RWPE1 (cell line): ENCODE data around the gene CCNY.

Experiments used
- CTCF ChIA-PET: fragments of 350-600 bp; sonication (Branson Sonifier 250); formaldehyde crosslinking; extraction: SDS; loops from one replicate; lab custom pipeline; 2021; lab: Yijun Ruan, JAX
- POLR2A ChIA-PET: fragments of 400-600 bp; formaldehyde crosslinking; extraction: SDS; loops from one replicate; lab custom pipeline; 2020; ENCODE audit warnings: antibody characterized with exemption; ENCODE audit not compliant: low non-redundant PET; lab: Yijun Ruan, JAX
- DNase-seq: peaks from one replicate; pipeline ENCODE4 v3.0.0; 2012; ENCODE audit warnings: low spot score
- H3K27ac ChIP-seq: fragments of 450-650 bp; 2 replicates; pipeline ENCODE4 v1.5.1; 2017
- CTCF ChIP-seq: fragments of 450-650 bp; conservative IDR thresholded peaks from 2 replicates; pipeline ENCODE4 v1.5.1; 2017; ENCODE audit warnings: low read depth, mild to moderate bottlenecking

Gene CCNY

DNA sequence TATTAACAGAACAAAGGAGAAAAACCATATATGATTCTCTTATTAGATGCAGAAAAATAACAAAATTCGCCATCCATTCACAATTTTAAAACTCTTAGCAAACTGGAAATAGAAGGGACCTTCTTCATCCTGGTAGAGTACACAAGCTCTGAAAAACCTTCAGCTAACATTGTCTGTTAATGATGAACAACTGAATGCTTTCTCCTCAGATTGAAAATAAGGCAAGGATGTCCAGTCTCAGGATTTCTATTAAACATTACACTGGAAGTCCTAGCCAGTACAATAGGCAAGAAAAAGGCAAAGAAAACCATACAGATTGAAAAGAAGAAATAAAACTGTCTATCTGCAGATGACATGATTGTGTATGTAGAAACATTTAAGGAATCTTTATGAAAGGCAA lies 16.0 kb upstream of the CCNY start:
- TF ChIP-seq CTCF: no peak
- CTCF ChIA-PET: no interaction called here
- POLR2A ChIA-PET: no interaction called here
- H3K27ac ChIP-seq: no peak overlapping the region
- DNase-seq: no peak

DNA sequence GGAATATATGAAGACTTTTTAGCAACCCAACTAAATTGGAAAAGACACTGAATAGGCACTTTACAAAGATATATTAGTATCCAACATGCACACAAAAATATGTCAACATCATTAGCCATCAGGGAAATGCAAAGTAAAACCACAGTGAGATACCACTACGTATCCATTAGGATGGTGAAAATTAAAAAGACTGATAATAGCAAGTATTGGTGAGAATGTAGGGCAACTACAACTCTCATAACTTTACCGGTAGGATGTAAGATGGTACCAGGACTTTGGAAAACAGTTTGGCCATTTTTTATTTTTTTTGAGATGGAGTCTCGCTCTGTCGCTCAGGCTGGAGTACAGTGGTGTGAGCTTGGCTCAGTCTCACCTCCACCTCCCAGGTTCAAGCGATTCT lies 13.7 kb upstream of the CCNY start:
- DNase-seq: no peak
- no peak overlapping the region for H3K27ac ChIP-seq
- CTCF ChIA-PET: interaction anchor here (0.6 to 0.7 kb wide), 2 partner anchors 72 to 239 kb away, joined by 4 to 11 read pairs; no protein-coding TSS in a partner anchor
- TF ChIP-seq CTCF: no peak
- POLR2A ChIA-PET: no interaction called here

DNA sequence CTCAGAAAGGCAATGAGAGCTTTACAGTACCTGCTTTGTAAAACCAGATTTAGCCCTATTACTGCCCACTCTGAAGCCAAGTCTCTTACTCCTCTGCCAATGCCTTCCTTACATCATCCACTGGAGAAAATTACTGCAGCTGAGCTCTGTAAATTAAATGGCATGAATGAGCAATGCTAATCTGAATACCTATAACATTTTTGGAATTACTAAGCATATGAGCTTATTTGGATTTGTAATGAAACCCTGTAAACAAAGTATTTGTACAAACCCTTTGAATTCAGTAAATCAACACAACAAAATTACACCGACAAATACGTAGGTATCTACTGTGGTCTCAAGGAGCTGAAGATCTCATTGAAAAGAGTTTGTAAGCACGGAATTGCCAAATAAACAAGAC lies 12.1 kb upstream of the CCNY start:
- DNase-seq: no peak
- no peak overlapping the region for H3K27ac ChIP-seq
- ChIA-PET POLR2A (no interaction called here), CTCF (interaction anchor here (0.6 kb wide), 2 partner anchors 139 to 748 kb away, joined by 3 to 4 read pairs; no protein-coding TSS in a partner anchor)
- TF ChIP-seq CTCF: no peak

GRCh38 chr10:35326466-35327235 lies 9.7 kb upstream of the CCNY start:
- TF ChIP-seq CTCF: no peak
- no peak for DNase-seq
- ChIA-PET POLR2A (no interaction called here), CTCF (no interaction called here)
- no peak overlapping the region for H3K27ac ChIP-seq

GRCh38 chr10:35327790-35328403 lies 8.4 kb upstream of the CCNY start:
- no peak for TF ChIP-seq CTCF
- POLR2A ChIA-PET: no interaction called here
- DNase-seq: no peak
- CTCF ChIA-PET: interaction anchor here (0.8 kb wide), 1 partner anchor 89 kb away, joined by 3 read pairs; no protein-coding TSS in a partner anchor
- H3K27ac ChIP-seq: no peak overlapping the region

GRCh38 chr10:35328404-35329037 lies 7.8 kb upstream of the CCNY start:
- ChIA-PET POLR2A (no interaction called here), CTCF (interaction anchor here (0.8 kb wide), 1 partner anchor 89 kb away, joined by 3 read pairs; no protein-coding TSS in a partner anchor)
- DNase-seq: no peak
- no peak overlapping the region for H3K27ac ChIP-seq
- no peak for TF ChIP-seq CTCF
